ENCODE data around the gene BRINP1. TPM values are rescaled to one million over a fixed set of nuclear protein-coding genes. Genes with fewer than 3 reads are reported as not detected.

BRINP1 gene
- total RNA-seq, 1 experiment from 2014 or later: not detected

GRCh38 chr9:119197893-119198607, 171.2 kb downstream of the BRINP1 start:
- Histone ChIP-seq H3K79me2 (ENCODE audit: low read depth) (no peaks in the 10 kb centered on the region), H3K27me3 (ENCODE audit: insufficient read depth, low read depth) (no peaks in the 10 kb centered on the region), H3K36me3 (ENCODE audit: low read depth) (no peaks in the 10 kb centered on the region), H3F3A (ENCODE audit: insufficient read depth, low read depth) (no peaks in the 10 kb centered on the region), H4K20me1 (ENCODE audit: insufficient read depth) (no peaks in the 10 kb centered on the region), H3K27ac (no peak overlapping the region), H3K9me3 (ENCODE audit: insufficient read depth, low read depth) (no peaks in the 10 kb centered on the region), H3K4me3 (no peak overlapping the region), H3K9me2 (ENCODE audit: insufficient read depth) (no peaks in the 10 kb centered on the region), H2AFZ (no peak overlapping the region), H3K4me1 (replicated peaks; ENCODE audit: insufficient read depth) (no peaks in the 10 kb centered on the region), H3K4me2 (no peak overlapping the region)
- intact Hi-C loops (cut with micrococcal nuclease; ENCODE audit: unreplicated experiment): no loop called here
- POLR2A ChIA-PET (ENCODE audit: unreplicated experiment): no interaction called here
- BruUV-seq (replicated peaks): no TSS peak
- DNase-seq: no peak
- TF ChIP-seq CTCF (conservative IDR thresholded peaks at IDR 0.05): no peak
- CTCF ChIA-PET: no interaction called here

- no peak overlapping the region for H3K27ac ChIP-seq
- POLR2A ChIA-PET (ENCODE audit: unreplicated experiment): no interaction called here
- no peaks in the 10 kb centered on the region for H3K27me3 ChIP-seq (ENCODE audit: insufficient read depth, low read depth)
- H3K9me2 ChIP-seq (ENCODE audit: insufficient read depth): no peaks in the 10 kb centered on the region
- H4K20me1 ChIP-seq (ENCODE audit: insufficient read depth): no peaks in the 10 kb centered on the region
- no peak for DNase-seq
- TF ChIP-seq EZH2 (IDR thresholded peaks at IDR 0.05; ENCODE audit: low read depth) (no peak), CTCF (conservative IDR thresholded peaks at IDR 0.05) (no peak)
- BruUV-seq (replicated peaks): no TSS peak
- H3K4me2 ChIP-seq: no peak overlapping the region
- CTCF ChIA-PET: no interaction called here
- no peaks in the 10 kb centered on the region for H3F3A ChIP-seq (ENCODE audit: insufficient read depth, low read depth)
- no peak overlapping the region for H3K4me3 ChIP-seq
- no peaks in the 10 kb centered on the region for H3K79me2 ChIP-seq (ENCODE audit: low read depth)
- H3K9me3 ChIP-seq (ENCODE audit: insufficient read depth, low read depth): no peaks in the 10 kb centered on the region
- no peak overlapping the region for H2AFZ ChIP-seq
- intact Hi-C loops (cut with micrococcal nuclease; ENCODE audit: unreplicated experiment): no loop called here
- no peaks in the 10 kb centered on the region for H3K4me1 ChIP-seq (replicated peaks; ENCODE audit: insufficient read depth)
- H3K36me3 ChIP-seq (ENCODE audit: low read depth): no peaks in the 10 kb centered on the region
Measured at GRCh38 chr9:119195521-119195920, 173.7 kb downstream of the BRINP1 start.

- no TSS peak for BruUV-seq (replicated peaks)
Measured at GRCh38 chr9:119185298-119185697, 183.9 kb downstream of the BRINP1 start.

More at GRCh38 chr9:119185298-119185697, 183.9 kb downstream of the BRINP1 start:
- ChIA-PET CTCF (no interaction called here), POLR2A (ENCODE audit: unreplicated experiment) (no interaction called here)
- Histone ChIP-seq H3K79me2 (ENCODE audit: low read depth) (no peaks in the 10 kb centered on the region), H3K4me3 (no peak overlapping the region), H3K36me3 (ENCODE audit: low read depth) (no peaks in the 10 kb centered on the region), H3K4me2 (no peak overlapping the region), H4K20me1 (ENCODE audit: insufficient read depth) (no peaks in the 10 kb centered on the region), H2AFZ (no peak overlapping the region), H3K9me2 (ENCODE audit: insufficient read depth) (no peaks in the 10 kb centered on the region), H3K4me1 (replicated peaks; ENCODE audit: insufficient read depth) (no peaks in the 10 kb centered on the region), H3K27me3 (ENCODE audit: insufficient read depth, low read depth) (no peaks in the 10 kb centered on the region), H3K27ac (no peak overlapping the region), H3F3A (ENCODE audit: insufficient read depth, low read depth) (no peaks in the 10 kb centered on the region), H3K9me3 (ENCODE audit: insufficient read depth, low read depth) (no peaks in the 10 kb centered on the region)
- TF ChIP-seq EZH2 (IDR thresholded peaks at IDR 0.05; ENCODE audit: low read depth) (no peak), CTCF (conservative IDR thresholded peaks at IDR 0.05) (no peak)
- intact Hi-C loops (cut with micrococcal nuclease; ENCODE audit: unreplicated experiment): no loop called here
- no peak for DNase-seq
